ENCODE results near the gene ROBO1.

The ROBO1 gene

DNA sequence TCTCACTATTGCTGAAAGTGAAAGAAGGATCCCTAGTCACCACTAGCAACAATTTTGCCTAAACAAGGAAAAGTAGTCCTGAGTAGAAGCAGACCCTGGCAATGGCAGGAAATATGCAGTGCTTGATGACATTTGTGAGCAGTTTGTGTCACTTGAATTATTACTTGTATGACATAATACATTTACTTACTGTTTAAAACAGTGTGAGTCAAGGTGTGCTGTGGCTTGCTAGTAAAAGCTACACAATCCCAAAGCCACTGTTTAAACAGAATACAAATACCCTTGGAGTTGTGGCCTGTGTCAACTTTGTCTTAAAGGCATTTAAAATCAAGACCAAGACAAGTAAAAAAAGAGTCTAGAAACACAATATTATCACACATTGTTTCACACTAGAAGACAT is 775.4 kb downstream of the ROBO1 start:
- H4K20me1 ChIP-seq, result peaks cover 96% of the 10 kb centered on the region
- H3K27ac ChIP-seq, result no peak overlapping the region
- H3K36me3 ChIP-seq, result peaks cover 56% of the 10 kb centered on the region
- TF ChIP-seq Cebpa-rat (IDR thresholded peaks at IDR 0.05), result no peak
- H3K27me3 ChIP-seq, result no peaks in the 10 kb centered on the region
- H3K9me3 ChIP-seq, result peaks cover 54% of the 10 kb centered on the region
- no peaks in the 10 kb centered on the region for H3K4me1 ChIP-seq
- no peak overlapping the region for H3K4me3 ChIP-seq
- no peak overlapping the region for H3K4me2 ChIP-seq
- no peak overlapping the region for H3K9ac ChIP-seq

- no peak for TF ChIP-seq Cebpa-rat (IDR thresholded peaks at IDR 0.05)
- Histone ChIP-seq H3K9ac (no peak overlapping the region), H3K27ac (no peak overlapping the region), H3K9me3 (peaks cover 49% of the 10 kb centered on the region), H3K27me3 (no peaks in the 10 kb centered on the region), H4K20me1 (peaks cover 96% of the 10 kb centered on the region), H3K4me2 (no peak overlapping the region), H3K4me3 (no peak overlapping the region), H3K4me1 (no peaks in the 10 kb centered on the region), H3K36me3 (peaks cover 49% of the 10 kb centered on the region)
Measured at GRCh38 chr3:78991656-78992055, 776.1 kb downstream of the ROBO1 start.

GRCh38 chr3:78990156-78990555 is 777.6 kb downstream of the ROBO1 start:
- H3K4me1 ChIP-seq, result no peaks in the 10 kb centered on the region
- no peaks in the 10 kb centered on the region for H3K27me3 ChIP-seq
- H3K9ac ChIP-seq, result no peak overlapping the region
- peaks cover 44% of the 10 kb centered on the region for H3K9me3 ChIP-seq
- no peak overlapping the region for H3K27ac ChIP-seq
- no peak overlapping the region for H3K4me2 ChIP-seq
- no peak for TF ChIP-seq Cebpa-rat (IDR thresholded peaks at IDR 0.05)
- H3K4me3 ChIP-seq, result no peak overlapping the region
- H3K36me3 ChIP-seq, result peaks cover 53% of the 10 kb centered on the region
- peaks cover 96% of the 10 kb centered on the region for H4K20me1 ChIP-seq

DNA sequence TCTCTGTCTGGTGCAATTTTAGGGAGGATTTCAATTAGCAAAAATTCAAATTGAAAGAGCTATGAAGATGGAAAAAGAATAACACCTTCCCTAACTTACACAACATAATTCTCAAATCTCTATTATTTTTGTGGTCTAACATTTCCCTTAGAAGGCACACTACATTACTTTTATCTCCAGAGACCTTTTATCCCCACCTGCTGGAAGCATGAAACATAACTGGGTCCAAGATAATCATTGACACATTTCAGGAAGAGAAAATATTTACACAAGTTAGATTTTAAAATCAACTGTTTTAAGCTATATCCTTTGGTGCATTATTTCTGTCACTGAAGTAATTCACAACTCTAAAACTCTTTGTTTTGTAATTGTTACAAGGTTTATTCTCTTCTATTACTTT is 779.5 kb downstream of the ROBO1 start:
- peaks cover 29% of the 10 kb centered on the region for H3K9me3 ChIP-seq
- H3K4me3 ChIP-seq, result no peak overlapping the region
- no peak overlapping the region for H3K9ac ChIP-seq
- no peak overlapping the region for H3K4me2 ChIP-seq
- H3K27ac ChIP-seq, result no peak overlapping the region
- H3K36me3 ChIP-seq, result peaks cover 55% of the 10 kb centered on the region
- no peak for TF ChIP-seq Cebpa-rat (IDR thresholded peaks at IDR 0.05)
- no peaks in the 10 kb centered on the region for H3K4me1 ChIP-seq
- H4K20me1 ChIP-seq, result peaks cover 99% of the 10 kb centered on the region
- H3K27me3 ChIP-seq, result no peaks in the 10 kb centered on the region

GRCh38 chr3:78986416-78987101 is 781.2 kb downstream of the ROBO1 start:
- Histone ChIP-seq H3K27me3 (no peaks in the 10 kb centered on the region), H3K9me3 (peaks cover 11% of the 10 kb centered on the region; the same call in 1 of the 2 replicates), H3K4me3 (no peak overlapping the region), H3K9ac (no peak overlapping the region), H4K20me1 (peaks cover 99% of the 10 kb centered on the region), H3K4me2 (no peak overlapping the region), H3K36me3 (peaks cover 47% of the 10 kb centered on the region), H3K27ac (no peak overlapping the region), H3K4me1 (no peaks in the 10 kb centered on the region; the same call in 1 of the 2 replicates)
- no peak for TF ChIP-seq Cebpa-rat (IDR thresholded peaks at IDR 0.05)

DNA sequence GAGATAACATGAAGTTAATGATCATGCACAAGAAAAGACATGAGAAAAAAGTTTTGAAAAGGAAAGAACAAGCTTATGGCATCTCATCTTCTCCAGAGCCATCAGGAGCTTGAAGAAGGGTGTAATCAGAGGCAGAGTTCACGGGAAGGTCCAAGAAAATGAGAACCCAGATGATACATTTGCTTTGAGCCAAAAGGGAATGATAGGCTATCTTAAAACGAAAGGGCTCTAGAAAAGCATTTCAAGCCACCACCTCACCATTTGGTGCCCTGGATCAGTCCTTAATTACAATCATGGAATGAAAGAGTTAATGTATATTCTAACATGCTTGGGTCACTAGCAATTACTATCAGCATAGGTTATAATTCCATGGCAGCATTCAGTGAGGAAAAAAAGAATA is 781.8 kb downstream of the ROBO1 start:
- Histone ChIP-seq H3K4me1 (no peaks in the 10 kb centered on the region; the same call in 1 of the 2 replicates), H3K9ac (no peak overlapping the region), H4K20me1 (peaks cover 99% of the 10 kb centered on the region), H3K27ac (no peak overlapping the region), H3K4me3 (no peak overlapping the region), H3K27me3 (no peaks in the 10 kb centered on the region), H3K9me3 (0 out of 2 replicates have a peak, but pooled peaks cover 7% of the 10 kb centered on the region), H3K36me3 (peaks cover 44% of the 10 kb centered on the region), H3K4me2 (no peak overlapping the region)
- no peak for TF ChIP-seq Cebpa-rat (IDR thresholded peaks at IDR 0.05)

GRCh38 chr3:78979028-78979427 is 788.8 kb downstream of the ROBO1 start:
- H3K27me3 ChIP-seq, result no peaks in the 10 kb centered on the region
- no peak overlapping the region for H3K4me2 ChIP-seq
- H3K9ac ChIP-seq, result no peak overlapping the region
- no peak for TF ChIP-seq Cebpa-rat (IDR thresholded peaks at IDR 0.05)
- H3K36me3 ChIP-seq, result peaks cover 13% of the 10 kb centered on the region
- H3K4me1 ChIP-seq, result peaks cover 21% of the 10 kb centered on the region; the same call in 1 of the 2 replicates
- peaks cover 96% of the 10 kb centered on the region for H4K20me1 ChIP-seq
- no peaks in the 10 kb centered on the region for H3K9me3 ChIP-seq
- H3K4me3 ChIP-seq, result no peak overlapping the region
- no peak overlapping the region for H3K27ac ChIP-seq

- Histone ChIP-seq H3K4me3 (no peak overlapping the region), H3K36me3 (peaks cover 5% of the 10 kb centered on the region; the same call in 1 of the 2 replicates), H3K27me3 (no peaks in the 10 kb centered on the region), H3K9ac (no peak overlapping the region), H3K4me1 (peaks cover 21% of the 10 kb centered on the region; the same call in 1 of the 2 replicates), H4K20me1 (peaks cover 88% of the 10 kb centered on the region), H3K27ac (no peak overlapping the region), H3K9me3 (no peaks in the 10 kb centered on the region), H3K4me2 (no peak overlapping the region)
- TF ChIP-seq Cebpa-rat (IDR thresholded peaks at IDR 0.05), result no peak
Measured at GRCh38 chr3:78978037-78978436, 789.8 kb downstream of the ROBO1 start.

DNA sequence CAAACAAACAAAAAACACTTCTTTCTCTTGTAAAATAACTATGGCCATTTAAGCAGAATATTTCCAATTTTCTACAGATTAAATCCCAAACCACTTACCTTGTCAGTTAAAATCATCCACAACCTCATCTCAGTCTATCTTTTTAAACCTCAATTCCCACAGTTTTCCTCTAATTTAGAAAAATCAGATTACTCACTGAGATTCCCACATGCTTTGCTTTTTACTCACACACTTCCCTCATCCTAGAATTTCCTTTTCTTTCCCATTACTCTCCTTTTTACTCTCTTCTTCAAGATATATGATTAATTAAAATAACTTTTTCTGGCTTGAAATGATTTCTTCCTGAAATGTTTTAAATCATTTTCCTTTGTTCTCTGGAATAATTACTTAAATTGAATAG is 790.7 kb downstream of the ROBO1 start:
- H3K27ac ChIP-seq, result no peak overlapping the region
- H3K27me3 ChIP-seq, result no peaks in the 10 kb centered on the region
- no peak overlapping the region for H3K4me3 ChIP-seq
- H4K20me1 ChIP-seq, result peaks cover 78% of the 10 kb centered on the region
- TF ChIP-seq Cebpa-rat (IDR thresholded peaks at IDR 0.05), result no peak
- peaks cover 8% of the 10 kb centered on the region; the same call in 1 of the 2 replicates for H3K9me3 ChIP-seq
- H3K4me1 ChIP-seq, result peaks cover 21% of the 10 kb centered on the region; the same call in 1 of the 2 replicates
- H3K4me2 ChIP-seq, result no peak overlapping the region
- H3K36me3 ChIP-seq, result peaks cover 7% of the 10 kb centered on the region
- no peak overlapping the region for H3K9ac ChIP-seq

GRCh38 chr3:78976200-78976599 is 791.6 kb downstream of the ROBO1 start:
- Histone ChIP-seq H3K9ac (no peak overlapping the region), H3K4me2 (no peak overlapping the region), H3K9me3 (peaks cover 14% of the 10 kb centered on the region; the same call in 1 of the 2 replicates), H4K20me1 (peaks cover 77% of the 10 kb centered on the region), H3K27me3 (no peaks in the 10 kb centered on the region), H3K27ac (no peak overlapping the region), H3K4me1 (peaks cover 21% of the 10 kb centered on the region; the same call in 1 of the 2 replicates), H3K4me3 (no peak overlapping the region), H3K36me3 (peaks cover 8% of the 10 kb centered on the region)
- no peak for TF ChIP-seq Cebpa-rat (IDR thresholded peaks at IDR 0.05)

Data from BLaER1 (cell line).